ENCODE measurements around the gene CCNK.

DNA sequence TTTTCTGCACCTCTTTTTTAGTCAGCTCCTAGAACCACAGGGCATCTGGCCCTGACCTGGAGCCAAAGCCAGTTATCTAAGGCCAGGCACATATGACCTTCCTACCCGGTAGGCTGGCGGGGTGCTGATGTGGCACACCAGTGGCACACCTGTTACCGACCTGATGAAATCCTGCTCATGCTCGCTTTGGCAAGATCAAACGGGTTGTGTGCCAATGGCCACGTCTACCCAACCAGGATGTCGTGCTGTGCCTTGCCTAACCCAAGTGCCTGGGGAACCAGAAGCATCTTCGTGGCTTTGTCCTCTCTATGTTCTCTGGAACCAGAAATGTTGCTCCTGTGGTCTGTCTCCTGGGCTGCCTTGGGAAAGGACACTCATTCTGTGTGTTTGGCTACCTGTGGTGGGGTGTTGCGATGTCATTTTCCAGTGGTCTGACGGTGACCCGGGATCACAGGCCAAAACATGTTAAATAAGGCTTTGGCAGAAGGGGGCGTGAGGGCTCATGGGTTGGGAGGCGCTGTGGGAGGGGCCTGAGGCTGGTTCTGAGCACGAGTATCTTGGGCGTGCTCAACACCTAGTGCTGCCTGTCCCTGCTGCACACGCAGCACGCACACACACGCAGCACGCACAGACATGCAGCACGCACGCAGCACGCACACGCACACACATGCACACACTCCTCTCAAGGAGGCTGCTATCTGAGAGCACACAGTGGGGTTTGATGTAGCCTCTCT is 27.9 kb downstream of the CCNK start:
- TF ChIP-seq, protein P1, sequence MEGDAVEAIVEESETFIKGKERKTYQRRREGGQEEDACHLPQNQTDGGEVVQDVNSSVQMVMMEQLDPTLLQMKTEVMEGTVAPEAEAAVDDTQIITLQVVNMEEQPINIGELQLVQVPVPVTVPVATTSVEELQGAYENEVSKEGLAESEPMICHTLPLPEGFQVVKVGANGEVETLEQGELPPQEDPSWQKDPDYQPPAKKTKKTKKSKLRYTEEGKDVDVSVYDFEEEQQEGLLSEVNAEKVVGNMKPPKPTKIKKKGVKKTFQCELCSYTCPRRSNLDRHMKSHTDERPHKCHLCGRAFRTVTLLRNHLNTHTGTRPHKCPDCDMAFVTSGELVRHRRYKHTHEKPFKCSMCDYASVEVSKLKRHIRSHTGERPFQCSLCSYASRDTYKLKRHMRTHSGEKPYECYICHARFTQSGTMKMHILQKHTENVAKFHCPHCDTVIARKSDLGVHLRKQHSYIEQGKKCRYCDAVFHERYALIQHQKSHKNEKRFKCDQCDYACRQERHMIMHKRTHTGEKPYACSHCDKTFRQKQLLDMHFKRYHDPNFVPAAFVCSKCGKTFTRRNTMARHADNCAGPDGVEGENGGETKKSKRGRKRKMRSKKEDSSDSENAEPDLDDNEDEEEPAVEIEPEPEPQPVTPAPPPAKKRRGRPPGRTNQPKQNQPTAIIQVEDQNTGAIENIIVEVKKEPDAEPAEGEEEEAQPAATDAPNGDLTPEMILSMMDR (IDR thresholded peaks at IDR 0.05; ENCODE audit: low read depth, low read length) = no peak
- TF ChIP-seq POLR2A (IDR thresholded peaks at IDR 0.05; ENCODE audit: extremely low read depth, insufficient read length) = no peak
- TF ChIP-seq, protein P2, sequence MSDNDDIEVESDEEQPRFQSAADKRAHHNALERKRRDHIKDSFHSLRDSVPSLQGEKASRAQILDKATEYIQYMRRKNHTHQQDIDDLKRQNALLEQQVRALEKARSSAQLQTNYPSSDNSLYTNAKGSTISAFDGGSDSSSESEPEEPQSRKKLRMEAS (IDR thresholded peaks at IDR 0.05; ENCODE audit: low read depth, low read length) = no peak
- no peak for TF ChIP-seq MYC (IDR thresholded peaks at IDR 0.05; ENCODE audit: low read depth, low read length)

All from NB4 (cell line).